Measurements from ENCODE around the gene RGS5. TPM values are rescaled to one million over a fixed set of nuclear protein-coding genes. Genes with fewer than 3 reads are reported as not detected.

The RGS5 gene
- total RNA-seq, 2 donors from 2014 or later = 39.0 to 189 TPM

GRCh38 chr1:163093169-163093568 is 109.5 kb downstream of the RGS5 start:
- TF ChIP-seq CTCF (IDR thresholded peaks at IDR 0.05) = no peak
- TF ChIP-seq POLR2A (IDR thresholded peaks at IDR 0.05) = no peak
- TF ChIP-seq POLR2AphosphoS5 (IDR thresholded peaks at IDR 0.05) = no peak
- Histone ChIP-seq H3K27ac (no peak overlapping the region), H3K4me3 (no peak overlapping the region), H3K36me3 (no peaks in the 10 kb centered on the region), H3K9me3 (no peaks in the 10 kb centered on the region), H3K4me1 (replicated peaks) (no peaks in the 10 kb centered on the region), H3K27me3 (replicated peaks; ENCODE audit: insufficient read depth) (no peaks in the 10 kb centered on the region)
- DNase-seq (ENCODE audit: low spot score) = no peak
- intact Hi-C loops (cut with DNase I) = no loop called here
- 85% methylated on average over 4 of the region's 4 CpGs for WGBS

Other genes starting within 250 kb of the RGS5 start
- 10 to 100 TPM in 1 of 2 donors, 1 to 10 TPM in 1; 3.0 to 11.1 TPM for gene RGS4, start 133.6 kb downstream of the RGS5 start, total RNA-seq
- gene NUF2, start 119.0 kb upstream of the RGS5 start, total RNA-seq = 1 to 10 TPM in 1 of 2 donors, under 1 TPM in 1; 0.55 to 4.0 TPM